NCI-H128 (cell line): ENCODE results near the gene IPO5.
A peak's percentile ranks its signal among the peaks of the same experiment; 100 is the strongest.
"Not testable (repeated sequence)": the region's sequence is repeated elsewhere in the genome, so short reads cannot be mapped to it uniquely, and the experiment has no call there.

ENCODE experiments used
- DNase-seq: peaks from one replicate; lab custom pipeline; 2025; ENCODE audit not compliant: unreplicated experiment; lab: John Stamatoyannopoulos, UW

Gene IPO5

GRCh38 chr13:97948041-97948440, 5.4 kb upstream of the IPO5 start:
- no peak for DNase-seq

GRCh38 chr13:97949316-97949715, 4.2 kb upstream of the IPO5 start:
- not testable (repeated sequence) for DNase-seq

GRCh38 chr13:97951376-97951775, 2.1 kb upstream of the IPO5 start:
- no peak for DNase-seq

- not testable (repeated sequence) for DNase-seq
Observed at GRCh38 chr13:97952831-97953230, 644 bp upstream of the IPO5 start.

- no peak for DNase-seq
Observed at GRCh38 chr13:97961340-97961739, 7.9 kb downstream of the IPO5 start.

GRCh38 chr13:97962887-97963286, 9.4 kb downstream of the IPO5 start:
- no peak for DNase-seq

- no peak for DNase-seq
Observed at GRCh38 chr13:97967226-97967625, 13.8 kb downstream of the IPO5 start.

GRCh38 chr13:97967948-97968347, 14.5 kb downstream of the IPO5 start:
- no peak for DNase-seq

GRCh38 chr13:97971519-97971918, 18.0 kb downstream of the IPO5 start:
- no peak for DNase-seq

- DNase-seq: no peak
Observed at GRCh38 chr13:97974773-97975172, 21.3 kb downstream of the IPO5 start.

- DNase-seq: no peak
Observed at GRCh38 chr13:97975280-97975847, 21.9 kb downstream of the IPO5 start.

GRCh38 chr13:97975848-97976609, 22.6 kb downstream of the IPO5 start:
- DNase-seq: peak; percentile 60

- no peak for DNase-seq
Observed at GRCh38 chr13:97976610-97977521, 23.4 kb downstream of the IPO5 start.

- DNase-seq: no peak
Observed at GRCh38 chr13:97977982-97978381, 24.5 kb downstream of the IPO5 start.

GRCh38 chr13:97978651-97979050, 25.2 kb downstream of the IPO5 start:
- no peak for DNase-seq

- no peak for DNase-seq
Observed at GRCh38 chr13:97979051-97979450, 25.6 kb downstream of the IPO5 start.

- DNase-seq: no peak
Observed at GRCh38 chr13:97979556-97979955, 26.1 kb downstream of the IPO5 start.

GRCh38 chr13:97982286-97982685, 28.8 kb downstream of the IPO5 start:
- DNase-seq: no peak

GRCh38 chr13:97986835-97987234, 33.4 kb downstream of the IPO5 start:
- no peak for DNase-seq

- DNase-seq: no peak
Observed at GRCh38 chr13:97999653-98000052, 46.2 kb downstream of the IPO5 start.

GRCh38 chr13:98004107-98004506, 50.6 kb downstream of the IPO5 start:
- no peak for DNase-seq

GRCh38 chr13:98004997-98005396, 51.5 kb downstream of the IPO5 start:
- DNase-seq: not testable (repeated sequence)
